ENCODE measurements around the gene COQ8A.

Gene COQ8A

DNA sequence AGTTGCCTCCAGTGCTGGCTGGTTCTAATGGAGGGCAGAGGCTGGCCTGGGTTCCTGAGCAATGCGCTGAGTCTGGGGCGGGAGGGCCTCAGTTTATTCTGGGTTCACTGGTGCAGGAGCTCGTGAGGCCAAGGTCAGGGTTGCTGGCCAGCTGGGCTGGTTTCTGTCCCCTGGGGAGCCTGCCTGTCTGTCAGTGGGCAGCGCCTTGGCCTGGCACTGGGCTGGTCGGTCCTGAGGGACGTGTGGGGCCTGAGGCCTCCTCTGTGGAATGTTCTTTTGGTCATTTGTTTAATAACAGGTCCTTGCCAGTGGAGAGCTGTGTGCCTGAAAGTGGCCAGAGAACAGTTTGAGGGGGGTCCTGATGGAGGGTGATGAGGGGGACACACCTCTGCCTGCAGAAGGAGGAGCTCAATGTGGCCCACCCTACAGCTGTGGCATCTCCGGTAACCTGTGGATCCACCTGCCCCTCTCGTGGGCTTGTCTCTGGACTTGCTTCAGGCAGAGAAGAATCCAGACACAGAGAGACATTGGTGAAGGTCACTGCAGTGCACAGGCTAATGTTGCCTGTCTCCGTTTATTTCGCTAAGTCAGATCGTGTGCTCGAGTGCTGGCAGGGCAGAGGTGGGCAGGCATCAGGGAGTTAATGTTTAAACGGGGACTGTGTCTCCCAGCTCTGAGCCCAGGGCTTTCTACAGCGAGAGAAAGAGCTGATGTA, 34.6 kb downstream of the COQ8A start:
- DNase-seq = no peak

DNA sequence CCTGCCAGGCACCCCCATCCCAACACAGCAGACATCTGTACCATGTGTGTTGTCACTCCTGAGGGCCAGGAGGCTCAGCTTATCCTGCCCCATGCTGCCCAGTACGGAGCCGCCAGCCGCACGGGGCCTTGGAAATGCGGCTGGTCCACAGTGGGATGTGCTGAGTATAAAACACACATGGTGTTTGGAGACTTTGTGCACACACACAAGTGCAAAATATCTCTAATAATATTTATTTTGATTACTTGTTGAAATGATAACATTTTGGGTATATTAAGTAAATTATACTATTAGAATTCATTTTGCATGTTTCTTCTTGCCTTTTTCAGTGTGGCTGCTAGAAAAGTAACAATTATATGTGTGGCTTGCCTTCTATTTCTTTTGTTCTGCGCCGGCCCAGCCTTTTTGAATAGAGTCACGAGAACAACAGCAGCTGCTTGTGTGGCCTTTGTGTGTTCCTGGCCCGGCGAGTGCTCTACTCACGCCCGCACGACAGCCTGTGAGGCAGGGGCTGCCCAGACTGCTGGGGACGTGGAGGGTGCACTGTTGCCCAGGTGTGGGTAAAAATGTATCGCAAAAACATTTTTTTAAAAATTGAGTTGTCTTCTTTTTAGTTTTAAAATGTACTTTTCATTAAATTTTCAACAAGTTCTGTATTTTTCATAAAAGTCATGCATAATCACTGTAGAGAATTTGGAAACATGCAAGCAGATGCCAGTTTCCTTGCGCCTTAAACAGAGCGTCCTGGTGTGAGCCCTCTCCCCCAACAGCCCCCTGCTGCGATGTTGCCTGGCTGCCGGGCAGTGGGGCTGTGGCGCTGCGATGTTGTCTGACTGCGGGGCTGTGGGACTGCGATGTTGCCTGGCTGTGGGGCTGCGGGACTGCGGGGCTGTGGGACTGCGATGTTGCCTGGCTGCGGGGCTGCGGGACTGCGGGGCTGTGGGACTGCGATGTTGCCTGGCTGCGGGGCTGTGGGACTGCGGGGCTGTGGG, 35.5 kb downstream of the COQ8A start:
- DNase-seq = no peak

DNA sequence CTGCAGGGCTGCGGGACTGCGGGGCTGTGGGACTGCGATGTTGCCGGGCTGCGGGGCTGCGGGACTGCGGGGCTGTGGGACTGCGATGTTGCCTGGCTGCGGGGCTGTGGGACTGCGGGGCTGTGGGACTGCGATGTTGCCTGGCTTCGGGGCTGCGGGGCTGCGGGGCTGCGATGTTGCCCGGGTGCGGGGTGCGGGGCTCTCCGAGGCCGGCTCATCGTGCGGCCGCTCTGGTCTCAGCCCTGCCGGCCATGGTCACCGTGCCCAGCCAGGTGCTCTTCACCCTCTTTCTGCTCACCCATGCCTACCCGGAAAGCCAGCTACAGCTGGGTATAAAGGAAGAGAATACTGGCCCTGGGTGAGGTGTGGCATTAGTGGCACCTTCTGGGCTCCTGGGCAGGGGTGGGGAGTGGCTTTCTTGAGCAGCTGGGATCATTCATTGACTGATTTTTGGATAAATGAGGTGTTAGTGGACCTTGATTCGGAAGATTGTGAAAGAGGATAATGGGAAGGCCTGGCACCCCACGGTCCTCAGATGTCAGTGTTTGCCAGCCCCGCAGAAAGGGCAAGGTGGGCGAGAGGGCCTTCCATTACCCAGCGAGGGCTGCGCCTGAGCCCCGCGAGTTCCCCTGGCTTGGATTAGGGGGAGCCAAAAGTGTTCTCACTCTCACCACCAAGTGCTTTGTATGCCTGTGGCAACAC, 36.3 kb downstream of the COQ8A start:
- no peak for DNase-seq

DNA sequence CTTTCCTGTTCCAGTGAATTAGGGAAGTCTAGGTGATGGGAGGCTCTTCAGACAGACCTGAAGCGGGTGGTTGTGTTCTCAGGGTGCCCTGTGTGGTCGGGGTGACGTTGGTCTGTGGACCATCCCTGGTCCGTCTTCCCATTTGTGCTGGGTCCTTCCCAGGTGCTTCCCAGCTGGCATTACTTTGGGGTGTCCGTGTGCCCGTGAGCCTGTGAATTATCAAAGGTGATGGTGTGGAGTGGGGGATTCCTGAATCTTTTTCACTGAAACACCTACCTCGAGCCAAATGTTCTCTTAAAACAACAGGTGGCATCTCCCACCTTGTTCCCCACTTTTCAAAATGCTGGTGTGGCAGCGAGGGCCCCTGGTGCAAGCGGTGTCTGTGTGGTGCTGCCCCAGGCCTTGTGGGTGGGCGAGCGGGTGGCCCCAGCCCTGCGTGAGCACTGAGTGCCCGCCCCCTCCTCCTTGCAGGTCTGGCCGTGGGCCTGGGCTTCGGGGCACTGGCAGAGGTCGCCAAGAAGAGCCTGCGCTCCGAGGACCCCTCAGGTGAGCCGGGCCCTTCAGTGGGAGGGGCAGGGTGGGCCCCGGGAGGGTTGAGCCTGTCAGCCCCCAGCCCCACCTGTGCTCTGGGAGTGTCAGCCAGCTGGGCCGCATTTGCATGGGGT, 37.0 kb downstream of the COQ8A start:
- DNase-seq = no peak

DNA sequence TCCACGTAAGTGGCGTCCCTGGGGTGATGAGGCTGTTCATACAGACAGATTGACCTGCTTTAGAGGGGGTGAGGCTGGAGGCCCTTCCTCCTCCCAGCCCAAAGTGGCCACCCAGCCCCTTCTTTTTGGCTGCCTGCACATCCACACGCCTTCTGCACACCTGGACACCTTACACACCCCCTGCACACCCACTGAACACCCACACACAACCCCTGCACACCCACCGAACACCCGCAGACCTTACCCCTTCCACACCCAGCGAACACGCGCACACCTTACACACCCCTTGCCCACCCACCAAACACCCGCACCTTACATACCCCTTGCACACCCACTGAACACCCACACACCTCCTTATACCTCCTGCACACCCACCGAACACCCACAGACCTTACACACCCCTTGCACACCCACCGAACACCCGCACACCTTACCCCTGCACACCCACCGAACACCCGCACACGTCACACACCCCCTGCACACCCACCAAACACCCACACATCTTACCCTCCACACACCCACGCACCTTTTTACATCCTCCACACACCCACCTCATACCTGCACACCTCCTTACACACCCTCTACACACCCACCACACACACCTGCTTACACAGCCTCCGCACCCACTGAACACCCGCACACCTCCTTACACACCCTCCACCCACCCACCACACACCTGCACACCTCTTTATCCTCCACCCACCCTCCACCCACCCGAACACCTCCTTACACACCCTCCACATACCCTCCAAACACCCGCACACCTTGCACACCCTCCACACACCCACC, 37.7 kb downstream of the COQ8A start:
- no peak for DNase-seq

DNA sequence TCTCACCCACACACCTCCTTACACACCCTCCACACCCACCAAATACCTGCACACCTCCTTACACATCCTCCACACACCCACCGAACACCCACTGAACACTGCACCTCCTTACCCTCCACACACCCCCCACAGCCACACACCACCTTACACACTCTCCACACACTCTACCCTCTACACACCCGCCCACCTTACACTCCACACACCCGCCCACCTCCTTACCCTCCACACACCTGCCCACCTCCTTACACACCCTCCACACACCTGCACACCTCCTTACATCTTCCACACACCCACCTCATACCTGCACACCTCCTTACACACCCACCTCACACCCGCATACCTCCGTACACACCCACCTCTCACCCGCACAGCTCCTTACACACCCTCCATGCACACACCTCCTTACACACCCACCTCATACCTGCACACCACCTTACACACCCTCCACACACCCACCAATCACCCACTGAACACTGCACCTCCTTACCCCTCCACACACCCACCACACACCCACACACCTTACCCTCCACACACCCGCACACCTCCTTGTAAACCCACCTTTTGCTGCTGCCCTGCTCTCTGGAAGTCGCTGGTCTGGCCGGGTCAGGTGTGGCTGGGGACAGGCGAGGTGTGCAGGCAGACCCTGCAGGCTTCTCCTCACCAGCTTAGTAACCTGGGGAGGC, 38.5 kb downstream of the COQ8A start:
- DNase-seq = no peak

DNA sequence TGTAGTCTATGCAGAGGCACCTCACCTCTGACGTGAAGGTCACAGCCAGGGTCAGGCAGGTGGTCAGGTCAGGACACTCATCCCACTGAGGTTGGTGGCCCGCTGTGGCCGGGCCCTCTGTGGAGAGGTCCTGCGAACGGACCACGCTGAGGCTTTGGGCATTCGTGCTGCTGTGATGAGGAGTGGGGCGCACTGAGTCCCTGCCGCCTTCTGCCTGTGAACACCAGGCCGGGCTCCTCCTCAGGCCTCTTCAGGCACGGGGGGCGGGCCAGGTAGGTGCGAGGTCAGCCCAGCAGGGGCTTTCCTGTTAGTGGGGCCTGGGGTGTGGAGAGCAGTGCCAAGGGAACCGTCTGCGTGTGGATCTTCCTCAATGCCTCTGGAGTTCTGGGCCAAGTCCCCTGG, 39.0 kb downstream of the COQ8A start:
- DNase-seq = no peak

DNA sequence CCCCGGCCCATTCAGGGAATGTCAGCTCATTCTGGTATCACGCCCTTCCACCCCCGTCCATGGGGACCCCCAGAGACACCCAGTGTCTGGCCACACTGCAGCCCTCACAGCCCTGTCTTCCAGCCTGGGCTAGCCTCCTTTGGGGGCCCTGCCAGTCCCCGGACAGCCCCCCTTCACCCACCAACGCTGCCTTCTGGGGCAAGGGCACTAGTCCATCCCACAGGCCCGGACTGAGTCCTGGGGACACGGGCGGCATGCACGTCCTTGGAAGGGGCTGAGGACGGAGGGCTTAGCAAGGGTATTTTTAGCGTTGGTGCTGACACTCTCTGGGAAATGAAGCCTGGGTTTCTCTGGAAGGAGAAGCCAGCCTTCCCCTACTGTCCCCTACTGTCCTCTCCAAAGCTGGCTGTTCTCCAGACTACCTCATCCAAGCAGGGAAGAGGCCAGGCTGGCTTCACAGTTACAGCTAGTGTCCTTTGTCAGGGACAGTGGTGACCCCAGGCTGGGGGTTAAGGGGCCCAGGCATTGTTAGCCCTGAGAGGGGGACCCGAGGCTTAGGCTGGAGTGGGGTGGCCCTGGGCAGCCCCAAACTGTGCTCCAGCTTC, 39.5 kb downstream of the COQ8A start:
- no peak for DNase-seq

DNA sequence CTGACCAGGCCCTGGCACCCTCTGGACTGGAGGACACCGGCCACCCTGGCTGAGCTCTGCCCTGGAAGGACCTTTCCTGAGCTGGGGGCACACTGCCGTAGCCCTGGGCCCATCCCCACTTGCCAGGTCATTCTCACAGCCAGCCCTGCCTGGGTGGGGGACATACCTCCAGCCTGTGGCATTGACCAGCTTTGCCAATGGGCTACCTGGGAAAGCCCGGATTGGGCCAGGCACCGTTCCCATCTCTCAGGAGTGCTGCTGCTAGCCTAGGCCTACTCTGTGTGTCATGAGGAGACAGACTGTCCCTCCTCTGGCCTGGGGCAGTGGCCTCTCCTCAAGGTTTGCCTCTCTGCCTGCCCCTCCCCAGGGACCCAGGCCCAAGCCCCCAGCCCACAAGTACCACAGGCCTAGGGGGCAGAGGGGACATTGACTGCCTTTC, 40.0 kb downstream of the COQ8A start:
- no peak for DNase-seq

DNA sequence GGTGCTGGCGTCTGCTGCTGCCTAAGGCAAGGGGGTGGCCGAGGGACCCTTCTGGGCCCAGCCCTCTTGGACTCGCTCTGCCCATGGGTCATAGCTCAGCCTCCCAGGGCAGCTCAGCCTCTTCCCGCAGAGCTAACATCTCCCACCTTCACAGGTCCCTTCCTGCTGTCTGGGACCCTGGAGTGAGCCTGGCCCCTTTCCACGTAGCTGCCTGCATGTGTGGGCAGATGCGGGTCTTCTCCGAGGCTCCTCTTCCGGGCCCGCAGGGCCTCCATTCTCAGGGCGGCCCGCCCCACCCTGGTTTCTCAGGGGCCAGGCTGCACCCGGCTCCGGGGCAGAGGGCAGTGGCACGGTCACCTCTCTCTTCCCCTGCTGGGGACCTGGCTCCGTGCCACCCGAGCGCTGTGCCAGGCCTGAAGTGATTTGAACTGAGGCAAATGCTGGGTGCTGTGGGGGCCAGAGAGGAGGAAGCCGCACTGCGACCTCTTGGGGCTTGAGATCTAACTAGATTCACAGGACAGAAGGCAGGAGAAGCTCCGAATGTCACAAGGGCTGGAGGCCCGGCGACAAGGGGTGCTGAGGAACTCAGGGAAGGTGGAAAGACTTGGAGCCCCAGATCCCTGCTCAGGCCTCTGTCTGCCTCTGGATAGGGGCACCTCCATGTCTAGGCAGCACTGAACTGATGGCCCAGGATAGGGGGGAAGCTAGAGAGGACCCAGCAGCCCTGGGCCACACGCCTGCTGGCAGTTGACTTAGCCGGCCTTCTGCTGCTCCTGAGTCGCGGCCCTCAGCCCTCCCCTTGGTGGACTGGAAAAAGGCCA, 40.7 kb downstream of the COQ8A start:
- DNase-seq = no peak

DNA sequence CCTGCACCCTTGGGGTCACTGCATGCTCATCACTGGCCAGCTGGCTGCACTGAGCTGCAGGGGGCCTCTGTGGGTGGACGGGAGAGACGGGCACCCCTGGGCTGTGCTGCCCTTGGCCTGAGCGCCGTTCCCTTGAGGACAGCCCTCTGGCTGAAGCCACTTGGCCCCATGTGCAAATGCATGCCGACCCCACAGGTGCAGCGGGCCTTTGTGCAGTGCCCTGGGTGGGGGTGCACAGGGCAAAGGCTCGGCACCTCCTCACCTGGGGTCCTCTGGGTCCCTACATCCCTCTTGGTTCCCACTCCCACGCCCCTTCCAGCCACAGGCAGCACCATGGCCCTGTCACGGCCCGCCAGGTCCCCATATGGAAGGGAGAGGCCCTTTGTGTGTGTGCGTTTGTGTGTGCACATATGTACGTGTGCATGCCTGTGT, 41.3 kb downstream of the COQ8A start:
- no peak for DNase-seq

DNA sequence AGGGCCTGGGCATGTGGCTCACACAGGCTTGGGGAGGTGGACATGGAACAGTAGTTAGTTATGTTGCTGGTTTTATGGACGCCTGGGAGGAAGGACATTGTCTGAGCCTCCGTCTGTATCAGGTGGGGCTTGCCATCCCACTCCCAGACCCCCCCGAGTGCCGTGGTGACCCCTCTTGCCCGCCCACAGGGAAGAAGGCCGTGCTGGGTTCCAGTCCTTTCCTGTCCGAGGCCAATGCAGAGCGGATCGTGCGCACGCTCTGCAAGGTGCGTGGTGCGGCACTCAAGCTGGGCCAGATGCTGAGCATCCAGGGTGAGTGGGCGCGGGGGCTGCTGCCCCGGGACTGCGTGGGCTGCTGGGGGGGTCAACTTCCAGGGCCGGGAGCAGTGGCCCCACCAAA, 41.7 kb downstream of the COQ8A start:
- no peak for DNase-seq

DNA sequence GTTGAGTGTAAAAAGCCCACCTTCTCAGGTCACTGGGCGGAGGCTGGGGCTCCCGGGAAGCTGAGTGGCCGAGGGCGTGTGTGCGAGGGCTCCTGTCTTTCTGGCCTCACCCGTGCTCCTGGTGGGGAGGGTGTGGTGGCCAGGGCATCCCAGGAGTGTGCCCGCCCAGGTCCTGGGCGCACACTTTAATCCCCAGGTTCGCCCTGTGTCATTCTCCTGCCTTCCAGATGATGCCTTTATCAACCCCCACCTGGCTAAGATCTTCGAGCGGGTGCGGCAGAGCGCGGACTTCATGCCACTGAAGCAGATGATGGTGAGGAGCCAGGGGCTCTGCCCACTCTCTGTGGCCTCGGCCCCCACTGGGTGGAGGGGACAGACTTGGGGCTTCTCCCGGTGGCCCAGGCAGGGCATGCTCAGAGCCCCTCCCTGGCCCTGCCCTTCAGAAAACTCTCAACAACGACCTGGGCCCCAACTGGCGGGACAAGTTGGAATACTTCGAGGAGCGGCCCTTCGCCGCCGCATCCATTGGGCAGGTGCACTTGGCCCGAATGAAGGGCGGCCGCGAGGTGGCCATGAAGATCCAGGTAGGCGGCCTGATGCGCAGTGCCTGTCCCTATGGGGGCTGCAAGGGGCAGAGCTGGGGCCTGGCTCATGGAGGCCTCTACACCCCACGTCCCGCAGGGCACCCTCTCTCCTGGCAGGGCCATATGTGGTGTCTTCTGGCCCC, 42.5 kb downstream of the COQ8A start:
- no peak for DNase-seq

DNA sequence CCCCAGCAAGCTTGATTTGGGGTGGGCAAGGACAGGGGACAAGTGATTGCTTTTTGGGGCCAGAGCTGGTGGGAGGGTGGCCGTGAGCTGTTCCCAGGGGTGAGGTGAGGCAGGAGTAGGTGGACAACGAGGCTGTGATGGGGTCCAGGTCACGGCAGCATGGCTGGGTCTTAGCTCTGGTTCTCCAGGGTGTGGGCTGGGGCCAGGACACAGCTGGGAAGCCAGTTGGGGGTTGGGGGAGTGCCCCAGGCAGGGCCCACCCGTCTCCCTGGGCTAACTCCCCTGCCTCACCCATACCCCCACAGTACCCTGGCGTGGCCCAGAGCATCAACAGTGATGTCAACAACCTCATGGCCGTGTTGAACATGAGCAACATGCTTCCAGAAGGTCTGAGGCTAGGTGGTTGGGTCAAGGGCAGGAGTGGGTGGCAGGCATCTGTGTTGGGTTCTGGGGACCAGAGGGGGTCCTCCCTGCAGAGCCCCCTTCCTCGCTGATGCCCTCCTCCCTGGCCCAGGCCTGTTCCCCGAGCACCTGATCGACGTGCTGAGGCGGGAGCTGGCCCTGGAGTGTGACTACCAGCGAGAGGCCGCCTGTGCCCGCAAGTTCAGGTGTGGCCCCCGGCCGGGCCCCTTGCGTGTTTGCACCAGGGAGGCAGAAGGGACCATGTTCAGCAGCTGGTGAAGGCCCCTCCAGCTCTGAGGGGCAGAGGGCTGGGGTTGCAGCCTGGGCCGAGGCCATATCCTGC, 43.3 kb downstream of the COQ8A start:
- DNase-seq = no peak

DNA sequence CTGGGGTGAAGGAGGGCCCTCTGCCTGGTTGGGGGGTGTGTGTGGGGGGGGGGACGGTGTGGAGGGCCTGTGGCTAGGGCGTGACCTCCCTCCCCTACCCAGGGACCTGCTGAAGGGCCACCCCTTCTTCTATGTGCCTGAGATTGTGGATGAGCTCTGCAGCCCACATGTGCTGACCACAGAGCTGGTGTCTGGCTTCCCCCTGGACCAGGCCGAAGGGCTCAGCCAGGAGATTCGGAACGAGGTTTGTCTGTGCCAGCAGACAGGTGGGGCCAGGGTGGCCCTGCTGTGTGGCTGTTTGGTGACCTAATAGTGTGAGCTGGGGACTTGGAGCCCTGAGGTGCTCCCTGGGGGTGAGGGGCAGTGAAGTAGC, 43.9 kb downstream of the COQ8A start:
- no peak for DNase-seq

DNA sequence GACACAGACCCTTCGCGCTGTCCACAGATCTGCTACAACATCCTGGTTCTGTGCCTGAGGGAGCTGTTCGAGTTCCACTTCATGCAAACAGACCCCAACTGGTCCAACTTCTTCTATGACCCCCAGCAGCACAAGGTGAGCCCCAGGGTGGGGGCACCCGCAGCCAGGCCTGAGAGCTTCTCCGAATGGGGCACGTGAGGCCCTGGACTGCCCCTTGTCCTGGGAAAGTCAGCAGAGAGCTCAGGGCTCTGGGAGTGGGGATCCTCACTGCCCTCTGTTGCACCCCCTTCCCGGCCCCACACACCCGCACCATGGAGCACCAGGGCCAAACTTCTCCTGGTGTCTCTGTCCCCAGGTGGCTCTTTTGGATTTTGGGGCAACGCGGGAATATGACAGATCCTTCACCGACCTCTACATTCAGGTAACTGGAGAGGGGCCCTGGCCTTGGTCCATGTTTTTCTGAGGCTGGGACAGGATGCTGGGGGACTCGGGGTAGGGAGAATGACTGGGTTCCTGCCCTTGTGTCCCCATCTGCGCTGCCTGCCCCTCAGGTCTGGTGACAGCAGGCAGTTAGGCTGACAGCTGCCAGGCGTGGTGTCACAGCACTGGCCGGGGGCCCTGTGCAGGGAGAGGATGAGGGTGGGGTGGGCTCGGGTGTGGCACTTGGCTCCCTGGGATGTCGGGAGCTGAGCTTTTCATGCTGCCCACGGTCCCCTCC, 44.6 kb downstream of the COQ8A start:
- no peak for DNase-seq

DNA sequence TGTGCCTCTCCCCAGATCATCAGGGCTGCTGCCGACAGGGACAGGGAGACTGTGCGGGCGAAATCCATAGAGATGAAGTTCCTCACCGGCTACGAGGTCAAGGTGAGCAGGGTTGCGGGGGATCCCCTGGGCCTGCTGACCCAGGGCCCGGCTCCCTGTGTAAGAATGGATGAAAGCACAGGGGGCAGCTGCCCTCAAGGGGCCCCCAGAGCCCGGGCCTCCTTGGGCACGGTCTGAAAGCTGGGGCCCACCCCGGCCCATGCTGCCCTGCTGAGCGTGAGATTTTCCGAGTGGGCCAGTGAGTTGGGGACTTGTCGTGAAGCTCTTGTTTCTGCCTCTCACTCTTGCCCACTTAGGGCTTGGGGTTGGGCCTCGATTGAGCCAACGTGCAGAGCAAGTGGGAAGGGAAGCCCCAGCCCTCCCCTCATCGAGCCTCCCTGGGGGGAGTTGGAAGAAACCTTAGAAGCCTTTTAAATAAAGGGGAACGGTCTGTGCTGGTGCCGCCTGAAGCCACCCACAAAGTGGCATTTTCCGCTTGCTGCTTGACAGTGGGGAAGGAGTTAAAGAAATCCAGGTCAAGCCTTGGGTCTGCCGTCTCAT, 45.2 kb downstream of the COQ8A start:
- DNase-seq = no peak
